Fibroblast of the aortic adventitia (primary cell): ENCODE measurements around the gene CCDC167. TPM values are rescaled to one million over a fixed set of nuclear protein-coding genes. Genes with fewer than 3 reads are reported as not detected.

Experiments
- DNase-seq: peaks from one replicate; pipeline ENCODE4 v3.0.0-alpha.2; 2010; ENCODE audit warnings: low read depth
- H3K4me3 ChIP-seq: 2 replicates; pipeline ENCODE4 v1.5.1; 2011; ENCODE audit warnings: low read depth, mild to moderate bottlenecking, control low read depth, low read length, moderate library complexity
- total RNA-seq: library from RNA; depleted of rRNA; stranded (reverse); fragments of >200 nt; gene quantifications from 2 replicates; pipeline ENCODE4 v1.2.3, GENCODE V29; 2012; ENCODE audit warnings: low replicate concordance
- TF ChIP-seq, protein P1 (sequence below): IDR thresholded peaks from 2 replicates; pipeline ENCODE4 v1.5.1; 2011; ENCODE audit warnings: mild to moderate bottlenecking, low read length, control low read depth, inconsistent platforms; ENCODE audit not compliant: insufficient read depth

The CCDC167 gene
- 35.0 and 59.9 TPM in 2 replicates for total RNA-seq

DNA sequence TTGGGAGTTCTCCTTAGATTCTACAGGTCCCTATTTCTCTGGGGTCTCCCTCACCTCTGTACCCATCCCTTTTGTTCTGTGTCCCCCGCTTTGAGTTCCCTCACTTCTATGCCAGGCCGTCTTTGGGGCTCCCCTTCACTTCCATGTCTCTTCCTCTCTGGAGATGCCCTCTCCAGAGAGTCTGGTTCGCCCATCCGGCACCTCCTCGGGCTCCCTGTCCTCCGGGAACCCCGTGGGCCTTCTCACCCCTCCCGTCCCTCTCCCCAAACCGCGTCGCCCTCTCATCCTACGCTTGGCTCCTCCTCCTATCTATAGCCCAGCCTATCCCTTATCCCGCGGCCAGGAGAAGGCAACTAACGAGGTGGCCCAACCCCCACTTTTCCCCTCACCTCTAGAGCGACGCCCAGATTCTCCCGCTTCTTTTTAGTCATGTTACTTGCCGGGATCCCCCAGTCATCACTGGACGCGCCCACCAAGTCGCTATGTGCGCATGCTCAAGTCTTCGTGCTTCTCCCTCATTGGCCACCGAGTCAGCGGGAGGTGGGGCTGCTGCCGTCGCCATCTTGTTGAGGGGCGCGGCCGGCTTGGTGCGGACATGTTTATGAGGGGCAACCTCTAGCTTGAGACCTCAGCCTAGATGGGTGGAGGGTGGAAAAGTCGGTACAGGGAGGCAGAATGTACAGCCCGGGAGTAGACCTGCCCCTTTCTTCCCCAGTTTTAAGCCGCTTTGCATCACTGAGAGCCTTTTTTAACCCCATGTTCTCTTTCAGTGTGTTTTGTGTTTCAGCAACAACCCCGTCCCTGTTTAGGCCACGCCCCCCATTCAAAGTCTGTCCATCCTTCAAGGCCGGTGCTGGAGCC, at the start of gene CCDC167:
CCDC167 (minus strand) TSS at position 461 of the 861 bp plus-strand sequence; CDS start at position 431, 30 bp downstream.
- TF ChIP-seq, protein P1, sequence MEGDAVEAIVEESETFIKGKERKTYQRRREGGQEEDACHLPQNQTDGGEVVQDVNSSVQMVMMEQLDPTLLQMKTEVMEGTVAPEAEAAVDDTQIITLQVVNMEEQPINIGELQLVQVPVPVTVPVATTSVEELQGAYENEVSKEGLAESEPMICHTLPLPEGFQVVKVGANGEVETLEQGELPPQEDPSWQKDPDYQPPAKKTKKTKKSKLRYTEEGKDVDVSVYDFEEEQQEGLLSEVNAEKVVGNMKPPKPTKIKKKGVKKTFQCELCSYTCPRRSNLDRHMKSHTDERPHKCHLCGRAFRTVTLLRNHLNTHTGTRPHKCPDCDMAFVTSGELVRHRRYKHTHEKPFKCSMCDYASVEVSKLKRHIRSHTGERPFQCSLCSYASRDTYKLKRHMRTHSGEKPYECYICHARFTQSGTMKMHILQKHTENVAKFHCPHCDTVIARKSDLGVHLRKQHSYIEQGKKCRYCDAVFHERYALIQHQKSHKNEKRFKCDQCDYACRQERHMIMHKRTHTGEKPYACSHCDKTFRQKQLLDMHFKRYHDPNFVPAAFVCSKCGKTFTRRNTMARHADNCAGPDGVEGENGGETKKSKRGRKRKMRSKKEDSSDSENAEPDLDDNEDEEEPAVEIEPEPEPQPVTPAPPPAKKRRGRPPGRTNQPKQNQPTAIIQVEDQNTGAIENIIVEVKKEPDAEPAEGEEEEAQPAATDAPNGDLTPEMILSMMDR, result no peak
- H3K4me3 ChIP-seq, result peak within 1 kb of the TSS; percentile 89
- DNase-seq, result peak; percentile 95

DNA sequence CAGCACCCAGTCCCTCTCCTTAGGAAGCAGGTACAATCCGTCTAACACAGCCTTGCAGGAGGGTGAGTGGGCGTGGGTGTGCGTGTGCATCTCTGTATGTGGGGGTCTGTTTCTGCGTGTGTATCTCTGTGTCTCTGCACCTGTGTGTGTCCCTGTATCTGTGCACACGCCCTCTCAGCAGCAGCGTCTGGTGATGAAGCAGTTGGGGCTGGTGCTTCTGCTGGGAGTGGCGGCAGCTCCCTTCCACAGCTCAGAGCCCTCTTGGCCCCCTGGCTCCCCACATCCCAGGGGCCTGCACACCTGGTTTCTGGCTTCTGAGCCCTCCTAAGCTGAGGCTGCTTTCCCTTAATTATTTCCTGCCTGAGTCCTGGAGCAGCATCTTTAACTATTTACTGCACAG, 49.5 kb upstream of the CCDC167 start:
- H3K4me3 ChIP-seq, result no peak overlapping the region
- DNase-seq, result no peak
- TF ChIP-seq, protein P1, result no peak

DNA sequence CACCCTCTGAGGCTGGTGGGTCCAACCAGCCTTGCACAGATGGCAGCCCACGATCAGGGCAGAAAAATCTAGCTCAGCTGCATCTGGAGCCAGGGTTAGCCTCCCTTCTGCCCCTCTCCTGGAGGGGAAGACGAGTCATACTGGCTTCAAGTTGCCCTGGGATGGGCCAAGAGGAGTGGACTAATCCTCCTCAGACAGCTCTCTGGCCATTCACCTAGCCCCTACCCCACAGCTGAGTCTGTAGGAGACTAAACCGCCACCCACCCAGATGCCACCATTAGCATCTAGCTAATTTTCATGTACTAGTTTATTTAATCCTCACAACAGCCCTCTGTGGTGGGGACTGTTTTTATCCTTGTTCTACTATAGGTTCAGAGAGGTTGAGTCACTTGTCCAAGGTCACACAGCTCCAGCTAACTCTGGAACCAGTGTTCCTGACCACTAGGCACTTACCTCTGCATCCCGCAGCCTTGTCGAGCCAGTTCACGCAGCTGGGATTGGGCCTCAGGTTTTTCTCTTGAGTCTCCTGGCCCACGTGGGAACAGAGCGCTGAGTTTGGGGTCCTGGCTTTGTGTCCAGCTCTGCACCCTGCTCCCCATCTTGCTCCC, 48.5 kb upstream of the CCDC167 start:
- TF ChIP-seq, protein P1, result no peak
- no peak for DNase-seq
- H3K4me3 ChIP-seq, result no peak overlapping the region

DNA sequence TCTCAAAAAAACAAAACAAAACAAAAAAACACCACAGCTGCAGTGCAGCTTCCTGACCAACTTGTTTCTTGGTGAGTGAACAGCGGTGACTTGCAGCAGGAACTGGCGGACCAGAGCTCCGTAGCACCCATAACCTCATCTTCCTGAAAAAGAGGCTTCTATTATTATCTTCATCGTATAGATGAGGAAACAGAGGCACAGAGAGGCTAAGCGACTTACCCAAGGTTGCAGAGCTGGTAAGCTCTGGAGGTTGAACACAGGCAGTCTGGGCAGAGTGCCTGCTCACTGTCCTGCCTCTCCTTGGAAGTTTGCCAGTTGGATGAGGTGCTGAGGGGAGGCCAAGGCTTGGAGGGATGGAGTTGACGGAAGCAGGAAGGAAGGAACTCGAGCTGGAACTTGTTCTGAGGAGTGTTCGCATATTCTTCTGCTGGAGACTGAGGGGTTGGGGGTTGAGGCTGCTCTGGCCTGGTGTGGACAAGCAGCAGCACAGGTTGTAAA, 47.9 kb upstream of the CCDC167 start:
- no peak overlapping the region for H3K4me3 ChIP-seq
- DNase-seq, result peak; percentile 63
- TF ChIP-seq, protein P1, result no peak

DNA sequence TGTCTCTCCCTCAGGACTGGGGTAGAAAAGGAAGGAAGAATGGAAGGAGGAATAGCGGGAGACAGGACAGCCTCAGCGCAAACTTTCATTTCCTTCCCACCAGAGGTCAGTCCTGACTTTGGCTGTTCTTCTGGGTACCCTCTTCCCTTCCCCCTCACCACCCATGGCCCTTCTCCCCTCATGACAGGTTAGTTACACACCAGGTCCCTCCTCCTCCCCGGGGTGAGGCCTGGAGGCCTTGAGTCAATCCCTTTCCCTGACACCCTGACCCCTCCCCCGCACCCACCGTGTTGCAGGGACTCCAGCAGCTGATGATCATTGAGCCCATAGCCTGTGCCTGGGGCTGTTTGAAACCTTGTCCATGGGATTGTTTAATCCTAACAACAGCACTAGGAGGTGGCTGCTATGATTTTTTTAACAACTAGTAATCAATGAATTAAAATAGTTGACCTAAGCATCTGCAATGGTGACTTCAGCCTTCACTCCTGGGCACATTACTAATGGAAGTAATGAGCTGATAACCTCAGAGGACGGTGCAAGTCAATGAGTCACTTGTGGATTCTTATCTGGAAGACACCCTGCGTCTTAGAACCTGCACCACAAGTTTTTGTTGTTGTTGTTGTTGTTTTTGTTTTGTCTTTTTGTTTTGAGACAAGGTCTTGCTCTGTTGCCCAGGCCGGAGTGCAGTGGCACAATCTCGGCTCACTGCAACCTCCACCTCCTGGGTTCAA, 46.6 kb upstream of the CCDC167 start:
- TF ChIP-seq, protein P1, result no peak
- no peak for DNase-seq
- H3K4me3 ChIP-seq, result no peak overlapping the region

DNA sequence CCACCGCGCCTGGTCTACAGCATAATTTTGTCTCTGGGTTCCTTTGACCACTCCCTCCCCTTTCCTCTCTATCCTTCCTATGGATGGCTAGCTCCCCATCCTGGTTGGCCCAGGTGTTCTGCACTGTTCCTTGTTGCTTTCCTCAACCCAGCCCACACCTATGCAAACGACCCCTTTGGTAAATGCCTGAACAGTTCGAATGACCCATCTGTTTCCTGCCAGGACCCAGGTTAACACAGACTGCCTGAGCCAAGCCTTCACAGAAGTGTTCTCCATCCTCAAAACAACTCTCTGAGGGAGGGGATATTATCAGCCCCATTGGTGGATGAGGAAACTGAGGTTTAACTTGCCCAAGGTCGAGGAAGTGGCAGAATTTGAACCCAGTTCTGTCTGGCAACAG, 44.8 kb upstream of the CCDC167 start:
- no peak for DNase-seq
- no peak overlapping the region for H3K4me3 ChIP-seq
- TF ChIP-seq, protein P1, result no peak
